Loucy (cell line): ENCODE results near the gene ANKRD35.
"Not testable (repeated sequence)": the region's sequence is repeated elsewhere in the genome, so short reads cannot be mapped to it uniquely, and the experiment has no call there.

Source experiments
- H2AFZ ChIP-seq: fragments of 200-600 bp; sonication (generic); 2 replicates; pipeline ENCODE4 v1.6.0; 2016; ENCODE audit warnings: antibody characterized with exemption, mild to moderate bottlenecking, low read length, moderate library complexity
- H3F3A ChIP-seq: fragments of 200-600 bp; 2 replicates; pipeline ENCODE4 v1.6.0; 2016; ENCODE audit warnings: antibody characterized with exemption, low read depth, mild to moderate bottlenecking
- H3K27me3 ChIP-seq: fragments of 200-600 bp; sonication (generic); 2 replicates; pipeline ENCODE4 v1.6.1; 2014; ENCODE audit warnings: low read length, mild to moderate bottlenecking; ENCODE audit not compliant: insufficient read depth, poor library complexity, severe bottlenecking
- H3K36me3 ChIP-seq: fragments of 200-600 bp; sonication (generic); 2 replicates; pipeline ENCODE4 v1.6.1; 2016; ENCODE audit warnings: low read length; ENCODE audit not compliant: insufficient read depth
- H3K4me1 ChIP-seq: fragments of 200-600 bp; sonication (generic); 2 replicates; pipeline ENCODE4 v1.5.1; 2014; ENCODE audit warnings: low read length, mild to moderate bottlenecking; ENCODE audit not compliant: insufficient read depth, poor library complexity, severe bottlenecking
- H3K4me2 ChIP-seq: fragments of 200-600 bp; sonication (generic); 2 replicates; pipeline ENCODE4 v1.6.0; 2014; ENCODE audit warnings: antibody characterized with exemption, low read length, low read depth, mild to moderate bottlenecking; ENCODE audit not compliant: poor library complexity, severe bottlenecking
- H3K4me3 ChIP-seq: fragments of 200-600 bp; sonication (generic); 2 replicates; pipeline ENCODE4 v1.5.1; 2014; ENCODE audit warnings: low read length, mild to moderate bottlenecking, mixed read lengths; ENCODE audit not compliant: poor library complexity, severe bottlenecking
- H3K79me2 ChIP-seq: fragments of 200-600 bp; sonication (generic); 2 replicates; pipeline ENCODE4 v1.6.1; 2014; ENCODE audit warnings: low read length; ENCODE audit not compliant: insufficient read depth
- H3K9ac ChIP-seq: fragments of 200-600 bp; sonication (generic); 2 replicates; pipeline ENCODE4 v1.6.0; 2014; ENCODE audit warnings: mild to moderate bottlenecking, low read depth, low read length, moderate library complexity; ENCODE audit not compliant: poor library complexity, severe bottlenecking
- H3K9me2 ChIP-seq: fragments of 200-600 bp; sonication (generic); replicated peaks from 2 replicates; pipeline ENCODE4 v1.6.1; 2016; ENCODE audit warnings: low read depth, low read length, mixed read lengths
- H3K9me3 ChIP-seq: fragments of 200-600 bp; sonication (generic); 2 replicates; pipeline ENCODE4 v1.6.1; 2014; ENCODE audit warnings: mild to moderate bottlenecking, antibody characterized with exemption, low read length, low read depth; ENCODE audit not compliant: insufficient read depth
- H4K20me1 ChIP-seq: fragments of 200-600 bp; sonication (generic); 2 replicates; pipeline ENCODE4 v1.6.0; 2014; ENCODE audit warnings: antibody characterized with exemption, low read length, mild to moderate bottlenecking; ENCODE audit not compliant: insufficient read depth, poor library complexity, severe bottlenecking
- EZH2phosphoT487 ChIP-seq: fragments of 200-600 bp; IDR thresholded peaks from 2 replicates; pipeline ENCODE4 v1.6.1; 2018; ENCODE audit warnings: antibody characterized with exemption, mild to moderate bottlenecking, moderate library complexity, borderline replicate concordance
- TF ChIP-seq, protein P1 (sequence below): fragments of 200-600 bp; sonication (generic); conservative IDR thresholded peaks from 2 replicates; pipeline ENCODE4 v1.5.1; 2014; ENCODE audit warnings: mild to moderate bottlenecking, antibody characterized with exemption, low read length

ANKRD35 gene, protein sequence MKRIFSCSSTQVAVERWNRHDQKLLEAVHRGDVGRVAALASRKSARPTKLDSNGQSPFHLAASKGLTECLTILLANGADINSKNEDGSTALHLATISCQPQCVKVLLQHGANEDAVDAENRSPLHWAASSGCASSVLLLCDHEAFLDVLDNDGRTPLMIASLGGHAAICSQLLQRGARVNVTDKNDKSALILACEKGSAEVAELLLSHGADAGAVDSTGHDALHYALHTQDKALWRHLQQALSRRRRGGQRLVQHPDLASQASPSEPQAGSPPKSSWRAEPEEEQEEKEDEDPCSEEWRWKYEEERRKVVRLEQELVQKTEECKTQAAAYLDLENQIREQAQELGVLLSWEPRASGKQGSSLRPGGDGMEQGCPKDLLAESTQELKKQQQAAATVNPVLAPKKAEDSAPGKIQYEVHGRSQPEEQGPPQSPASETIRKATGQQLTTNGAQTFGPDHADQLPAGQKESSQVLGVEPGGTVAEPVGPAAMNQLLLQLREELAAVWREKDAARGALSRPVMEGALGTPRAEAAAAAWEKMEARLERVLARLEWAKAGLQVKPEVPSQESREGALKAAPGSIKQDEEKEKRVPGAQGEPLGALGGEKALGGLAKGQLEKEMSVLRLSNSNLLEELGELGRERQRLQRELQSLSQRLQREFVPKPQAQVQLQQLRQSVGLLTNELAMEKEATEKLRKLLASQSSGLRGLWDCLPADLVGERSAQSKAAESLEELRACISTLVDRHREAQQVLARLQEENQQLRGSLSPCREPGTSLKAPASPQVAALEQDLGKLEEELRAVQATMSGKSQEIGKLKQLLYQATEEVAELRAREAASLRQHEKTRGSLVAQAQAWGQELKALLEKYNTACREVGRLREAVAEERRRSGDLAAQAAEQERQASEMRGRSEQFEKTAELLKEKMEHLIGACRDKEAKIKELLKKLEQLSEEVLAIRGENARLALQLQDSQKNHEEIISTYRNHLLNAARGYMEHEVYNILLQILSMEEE

DNA sequence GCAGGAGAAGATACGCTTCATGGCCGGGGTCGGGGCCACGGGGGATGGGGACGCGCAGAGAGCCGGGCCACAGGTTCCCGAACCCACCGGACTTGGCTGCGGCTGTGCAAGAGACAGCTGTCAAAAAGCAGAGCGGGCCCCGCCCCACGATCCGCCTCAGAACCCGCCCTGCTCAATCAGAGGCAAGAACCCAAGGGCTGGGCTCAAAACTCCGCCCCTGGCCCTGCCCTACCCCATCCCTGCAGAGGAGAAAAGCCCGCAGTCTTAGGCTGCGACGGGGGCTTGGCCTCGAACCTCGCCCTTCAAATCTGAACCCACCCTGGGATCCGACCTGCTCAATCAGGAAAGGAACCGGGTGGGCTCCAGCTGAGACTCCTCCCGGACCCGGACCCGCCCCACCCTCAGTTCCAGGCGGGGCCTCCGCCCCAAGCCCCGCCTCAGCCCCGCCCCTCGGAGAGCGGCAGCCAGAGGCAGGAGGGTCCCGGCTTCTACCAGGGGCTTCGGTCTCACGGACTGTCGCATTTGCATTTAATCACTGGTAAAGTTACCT lies at the start of gene ANKRD35:
Gene ANKRD35, minus strand, starts transcription at position 129 of the 550 bp plus-strand sequence. Its CDS starts 108 bp downstream, at position 21.
- no peak within 1 kb of the TSS for H3K9ac ChIP-seq
- H3K4me2 ChIP-seq = peak within 1 kb of the TSS; percentile 63
- peaks cover 19% of the 10 kb centered on the region for H3K27me3 ChIP-seq
- no peaks in the 10 kb centered on the region for H3F3A ChIP-seq
- no peaks in the 10 kb centered on the region for H3K9me2 ChIP-seq
- H3K79me2 ChIP-seq = no peaks in the 10 kb centered on the region
- no peak for TF ChIP-seq EZH2phosphoT487
- TF ChIP-seq, protein P1, sequence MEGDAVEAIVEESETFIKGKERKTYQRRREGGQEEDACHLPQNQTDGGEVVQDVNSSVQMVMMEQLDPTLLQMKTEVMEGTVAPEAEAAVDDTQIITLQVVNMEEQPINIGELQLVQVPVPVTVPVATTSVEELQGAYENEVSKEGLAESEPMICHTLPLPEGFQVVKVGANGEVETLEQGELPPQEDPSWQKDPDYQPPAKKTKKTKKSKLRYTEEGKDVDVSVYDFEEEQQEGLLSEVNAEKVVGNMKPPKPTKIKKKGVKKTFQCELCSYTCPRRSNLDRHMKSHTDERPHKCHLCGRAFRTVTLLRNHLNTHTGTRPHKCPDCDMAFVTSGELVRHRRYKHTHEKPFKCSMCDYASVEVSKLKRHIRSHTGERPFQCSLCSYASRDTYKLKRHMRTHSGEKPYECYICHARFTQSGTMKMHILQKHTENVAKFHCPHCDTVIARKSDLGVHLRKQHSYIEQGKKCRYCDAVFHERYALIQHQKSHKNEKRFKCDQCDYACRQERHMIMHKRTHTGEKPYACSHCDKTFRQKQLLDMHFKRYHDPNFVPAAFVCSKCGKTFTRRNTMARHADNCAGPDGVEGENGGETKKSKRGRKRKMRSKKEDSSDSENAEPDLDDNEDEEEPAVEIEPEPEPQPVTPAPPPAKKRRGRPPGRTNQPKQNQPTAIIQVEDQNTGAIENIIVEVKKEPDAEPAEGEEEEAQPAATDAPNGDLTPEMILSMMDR = no peak
- H3K9me3 ChIP-seq = no peaks in the 10 kb centered on the region
- no peaks in the 10 kb centered on the region for H3K36me3 ChIP-seq
- peak within 1 kb of the TSS; percentile 97 for H2AFZ ChIP-seq
- no peaks in the 10 kb centered on the region for H4K20me1 ChIP-seq
- peak within 1 kb of the TSS; percentile 79 for H3K4me3 ChIP-seq
- peaks cover 5% of the 10 kb centered on the region for H3K4me1 ChIP-seq

DNA sequence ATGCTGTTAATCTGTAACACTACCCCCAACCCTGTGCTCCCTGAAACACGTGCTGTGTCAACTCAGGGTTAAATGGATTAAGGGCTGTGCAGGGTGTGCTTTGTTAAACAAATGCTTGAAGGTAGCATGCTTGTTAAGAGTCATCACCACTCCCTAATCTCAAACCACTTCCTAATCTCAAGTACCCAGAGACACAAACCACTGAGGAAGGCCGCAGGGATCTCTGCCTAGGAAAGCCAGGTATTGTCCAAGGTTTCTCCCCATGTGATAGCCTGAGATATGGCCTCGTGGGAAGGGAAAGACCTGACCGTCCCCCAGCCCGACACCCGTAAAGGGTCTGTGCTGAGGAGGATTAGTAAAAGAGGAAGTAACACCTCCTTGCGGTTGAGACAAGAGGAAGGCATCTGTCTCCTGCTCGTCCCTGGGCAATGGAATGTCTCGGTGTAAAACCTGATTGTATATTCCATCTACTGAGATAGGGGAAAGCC lies 46.9 kb upstream of the ANKRD35 start:
- H3K9me2 ChIP-seq, H2AFZ ChIP-seq, H3K4me1 ChIP-seq, H4K20me1 ChIP-seq, H3K4me3 ChIP-seq, H3F3A ChIP-seq, H3K9me3 ChIP-seq, H3K9ac ChIP-seq, H3K27me3 ChIP-seq, H3K4me2 ChIP-seq: not testable (repeated sequence)
- H3K36me3 ChIP-seq = peaks cover 32% of the 10 kb centered on the region; the same call in 1 of the 2 replicates
- peaks cover 14% of the 10 kb centered on the region for H3K79me2 ChIP-seq

DNA sequence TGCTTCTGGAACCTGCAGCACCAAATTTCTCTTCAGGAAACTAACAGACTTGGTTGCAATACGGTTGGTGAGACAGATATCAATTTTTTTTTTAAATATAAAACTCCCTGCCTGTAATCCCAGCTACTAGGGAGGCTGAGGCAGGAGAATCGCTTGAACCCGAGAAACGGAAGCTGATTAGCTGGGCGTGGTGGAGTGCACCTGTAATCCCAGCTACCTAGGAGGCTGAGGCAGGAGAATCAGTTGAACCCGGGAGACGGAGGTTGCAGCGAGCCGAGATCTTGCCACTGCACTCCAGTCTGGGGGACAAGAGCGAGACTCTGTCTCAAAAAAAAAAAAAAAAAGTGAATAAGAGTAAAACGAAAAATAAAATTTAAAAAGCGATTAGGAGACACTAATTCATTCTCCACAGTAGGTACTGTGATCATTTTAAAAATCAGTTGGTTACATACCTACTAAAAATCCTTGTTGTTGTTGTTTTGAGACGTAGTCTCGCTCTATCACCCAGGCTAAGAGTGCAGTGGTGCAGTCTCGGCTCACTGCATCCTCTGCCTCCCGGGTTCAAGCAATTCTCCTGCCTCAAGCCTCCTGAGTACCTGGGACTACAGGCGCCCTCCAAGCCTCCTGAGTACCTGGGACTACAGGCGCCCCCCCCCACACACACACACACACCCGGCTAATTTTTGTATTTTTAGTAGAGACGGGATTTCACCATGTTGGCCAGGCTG lies 42.4 kb upstream of the ANKRD35 start:
- Histone ChIP-seq H3K36me3 (peaks cover 6% of the 10 kb centered on the region; the same call in 1 of the 2 replicates), H3K79me2 (peaks cover 31% of the 10 kb centered on the region), H3K9me3 (no peaks in the 10 kb centered on the region), H3K4me2 (peak overlapping the region; percentile 83), H2AFZ (peak overlapping the region; percentile 73), H3F3A (0 out of 2 replicates have a peak, but pooled peaks cover 3% of the 10 kb centered on the region), H4K20me1 (peaks cover 14% of the 10 kb centered on the region), H3K9ac (peak overlapping the region; percentile 100), H3K9me2 (no peaks in the 10 kb centered on the region), H3K27me3 (no peaks in the 10 kb centered on the region), H3K4me1 (peaks cover 18% of the 10 kb centered on the region), H3K4me3 (peak overlapping the region; percentile 99)
- TF ChIP-seq, protein P1 = no peak
- no peak for TF ChIP-seq EZH2phosphoT487
